MM.1S (cell line): ENCODE results near the gene IRF6.

Source experiments
- DNase-seq: peaks from one replicate; pipeline ENCODE4 v3.0.0-alpha.2; 2015
- H2AFZ ChIP-seq: fragments of 300-600 bp; sonication (generic); 2 replicates; pipeline ENCODE4 v1.6.0; 2016; ENCODE audit warnings: antibody characterized with exemption, low read length
- H3F3A ChIP-seq: fragments of 300-600 bp; sonication (generic); 2 replicates; pipeline ENCODE4 v1.6.1; 2016; ENCODE audit warnings: mild to moderate bottlenecking, antibody characterized with exemption, low read length, moderate library complexity, mixed read lengths; ENCODE audit not compliant: insufficient read depth
- H3K27ac ChIP-seq: fragments of 300-600 bp; sonication (generic); 2 replicates; pipeline ENCODE4 v1.5.1; 2016; ENCODE audit warnings: mild to moderate bottlenecking, low read length
- H3K27me3 ChIP-seq: fragments of 300-600 bp; sonication (generic); replicated peaks from 2 replicates; pipeline ENCODE4 v1.6.0; 2016; ENCODE audit warnings: low read length; ENCODE audit not compliant: insufficient read depth
- H3K36me3 ChIP-seq: fragments of 300-600 bp; sonication (generic); replicated peaks from 2 replicates; pipeline ENCODE4 v1.6.1; 2016; ENCODE audit warnings: mild to moderate bottlenecking, low read length, mixed read lengths; ENCODE audit not compliant: insufficient read depth
- H3K4me1 ChIP-seq: fragments of 300-600 bp; sonication (generic); 2 replicates; pipeline ENCODE4 v1.6.1; 2016; ENCODE audit warnings: low read length, mixed read lengths
- H3K4me2 ChIP-seq: fragments of 300-600 bp; sonication (generic); 2 replicates; pipeline ENCODE4 v1.6.0; 2016; ENCODE audit warnings: low read depth, low read length
- H3K4me3 ChIP-seq: fragments of 300-600 bp; sonication (generic); 2 replicates; pipeline ENCODE4 v1.5.1; 2016; ENCODE audit warnings: low read length, mixed read lengths
- H3K79me2 ChIP-seq: fragments of 300-600 bp; sonication (generic); 2 replicates; pipeline ENCODE4 v1.6.1; 2016; ENCODE audit warnings: mixed run types, low read length, mixed read lengths
- H3K9ac ChIP-seq: fragments of 300-600 bp; sonication (generic); 2 replicates; pipeline ENCODE4 v1.6.1; 2016; ENCODE audit warnings: low read length, mixed read lengths
- H3K9me2 ChIP-seq: fragments of 300-600 bp; sonication (generic); replicated peaks from 2 replicates; pipeline ENCODE4 v1.6.1; 2016; ENCODE audit warnings: mild to moderate bottlenecking, low read length, mixed read lengths; ENCODE audit not compliant: insufficient read depth
- H3K9me3 ChIP-seq: fragments of 300-600 bp; sonication (generic); replicated peaks from 2 replicates; pipeline ENCODE4 v1.6.1; 2016; ENCODE audit warnings: mild to moderate bottlenecking, low read length, mixed read lengths; ENCODE audit not compliant: insufficient read depth
- H4K20me1 ChIP-seq: fragments of 300-600 bp; sonication (generic); 2 replicates; pipeline ENCODE4 v1.6.1; 2016; ENCODE audit warnings: mild to moderate bottlenecking, low read length, moderate library complexity, mixed read lengths; ENCODE audit not compliant: insufficient read depth
- EZH2 ChIP-seq: fragments of 300-600 bp; sonication (generic); optimal IDR thresholded peaks from 2 replicates; pipeline ENCODE3; 2017; ENCODE audit warnings: low read depth, mild to moderate bottlenecking, antibody characterized with exemption, low read length, mixed read lengths
- EZH2phosphoT487 ChIP-seq: fragments of 300-600 bp; sonication (generic); IDR thresholded peaks from 2 replicates; pipeline ENCODE4 v1.6.1; 2018; ENCODE audit warnings: antibody characterized with exemption, low read length
- TF ChIP-seq, protein P1 (sequence below): fragments of 300-600 bp; sonication (generic); IDR thresholded peaks from 2 replicates; pipeline ENCODE4 v1.5.1; 2016; ENCODE audit warnings: antibody characterized with exemption, low read length, mixed read lengths

IRF6 gene

GRCh38 chr1:209849388-209849787 lies 43.4 kb upstream of the IRF6 start:
- H3K9ac ChIP-seq: no peak overlapping the region
- TF ChIP-seq EZH2phosphoT487: no peak
- no peak for TF ChIP-seq EZH2
- H3K9me2 ChIP-seq: no peaks in the 10 kb centered on the region
- no peaks in the 10 kb centered on the region for H4K20me1 ChIP-seq
- peaks cover 15% of the 10 kb centered on the region; the same call in 1 of the 2 replicates for H3K36me3 ChIP-seq
- H3F3A ChIP-seq: no peaks in the 10 kb centered on the region
- H3K79me2 ChIP-seq: 0 out of 2 replicates have a peak, but pooled peaks cover 6% of the 10 kb centered on the region
- no peak overlapping the region for H3K27ac ChIP-seq
- no peaks in the 10 kb centered on the region for H3K9me3 ChIP-seq
- no peak for DNase-seq
- no peak overlapping the region for H2AFZ ChIP-seq
- H3K27me3 ChIP-seq: no peaks in the 10 kb centered on the region
- no peak overlapping the region for H3K4me3 ChIP-seq
- H3K4me2 ChIP-seq: no peak overlapping the region
- H3K4me1 ChIP-seq: no peaks in the 10 kb centered on the region

- Histone ChIP-seq H3K79me2 (0 out of 2 replicates have a peak, but pooled peaks cover 6% of the 10 kb centered on the region), H3K9me3 (no peaks in the 10 kb centered on the region), H3K4me3 (no peak overlapping the region), H3K9ac (no peak overlapping the region), H4K20me1 (no peaks in the 10 kb centered on the region), H3K36me3 (peaks cover 17% of the 10 kb centered on the region; the same call in 1 of the 2 replicates), H3K4me2 (no peak overlapping the region), H3K4me1 (no peaks in the 10 kb centered on the region), H3K27me3 (no peaks in the 10 kb centered on the region), H2AFZ (no peak overlapping the region), H3F3A (no peaks in the 10 kb centered on the region), H3K27ac (no peak overlapping the region), H3K9me2 (no peaks in the 10 kb centered on the region)
- TF ChIP-seq EZH2 (no peak), EZH2phosphoT487 (no peak)
- TF ChIP-seq, protein P1, sequence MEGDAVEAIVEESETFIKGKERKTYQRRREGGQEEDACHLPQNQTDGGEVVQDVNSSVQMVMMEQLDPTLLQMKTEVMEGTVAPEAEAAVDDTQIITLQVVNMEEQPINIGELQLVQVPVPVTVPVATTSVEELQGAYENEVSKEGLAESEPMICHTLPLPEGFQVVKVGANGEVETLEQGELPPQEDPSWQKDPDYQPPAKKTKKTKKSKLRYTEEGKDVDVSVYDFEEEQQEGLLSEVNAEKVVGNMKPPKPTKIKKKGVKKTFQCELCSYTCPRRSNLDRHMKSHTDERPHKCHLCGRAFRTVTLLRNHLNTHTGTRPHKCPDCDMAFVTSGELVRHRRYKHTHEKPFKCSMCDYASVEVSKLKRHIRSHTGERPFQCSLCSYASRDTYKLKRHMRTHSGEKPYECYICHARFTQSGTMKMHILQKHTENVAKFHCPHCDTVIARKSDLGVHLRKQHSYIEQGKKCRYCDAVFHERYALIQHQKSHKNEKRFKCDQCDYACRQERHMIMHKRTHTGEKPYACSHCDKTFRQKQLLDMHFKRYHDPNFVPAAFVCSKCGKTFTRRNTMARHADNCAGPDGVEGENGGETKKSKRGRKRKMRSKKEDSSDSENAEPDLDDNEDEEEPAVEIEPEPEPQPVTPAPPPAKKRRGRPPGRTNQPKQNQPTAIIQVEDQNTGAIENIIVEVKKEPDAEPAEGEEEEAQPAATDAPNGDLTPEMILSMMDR: no peak
- no peak for DNase-seq
Measured at GRCh38 chr1:209845408-209845725, 39.4 kb upstream of the IRF6 start.

GRCh38 chr1:209844695-209845407 lies 38.9 kb upstream of the IRF6 start:
- no peak overlapping the region for H3K9ac ChIP-seq
- TF ChIP-seq, protein P1: no peak
- no peak for TF ChIP-seq EZH2
- no peak for TF ChIP-seq EZH2phosphoT487

GRCh38 chr1:209840611-209841010 lies 34.7 kb upstream of the IRF6 start:
- no peaks in the 10 kb centered on the region for H3K79me2 ChIP-seq
- H3F3A ChIP-seq: no peaks in the 10 kb centered on the region
- H3K9me2 ChIP-seq: no peaks in the 10 kb centered on the region
- no peak overlapping the region for H3K9ac ChIP-seq
- peaks cover 45% of the 10 kb centered on the region for H3K36me3 ChIP-seq
- TF ChIP-seq EZH2 (no peak), EZH2phosphoT487 (no peak)
- TF ChIP-seq, protein P1: no peak
- DNase-seq: no peak
- H3K4me2 ChIP-seq: no peak overlapping the region
- H3K27ac ChIP-seq: no peak overlapping the region
- H3K27me3 ChIP-seq: no peaks in the 10 kb centered on the region
- H3K9me3 ChIP-seq: no peaks in the 10 kb centered on the region
- no peak overlapping the region for H2AFZ ChIP-seq
- no peaks in the 10 kb centered on the region for H4K20me1 ChIP-seq
- H3K4me1 ChIP-seq: no peaks in the 10 kb centered on the region
- no peak overlapping the region for H3K4me3 ChIP-seq

More at GRCh38 chr1:209844695-209845407, 38.9 kb upstream of the IRF6 start:
- 0 out of 2 replicates have a peak, but pooled peaks cover 6% of the 10 kb centered on the region for H3K79me2 ChIP-seq
- H2AFZ ChIP-seq: no peak overlapping the region
- H4K20me1 ChIP-seq: no peaks in the 10 kb centered on the region
- no peak for DNase-seq
- peaks cover 20% of the 10 kb centered on the region; the same call in 1 of the 2 replicates for H3K36me3 ChIP-seq
- no peaks in the 10 kb centered on the region for H3K4me1 ChIP-seq
- no peak overlapping the region for H3K27ac ChIP-seq
- H3K9me3 ChIP-seq: no peaks in the 10 kb centered on the region
- no peaks in the 10 kb centered on the region for H3F3A ChIP-seq
- no peaks in the 10 kb centered on the region for H3K9me2 ChIP-seq
- H3K27me3 ChIP-seq: no peaks in the 10 kb centered on the region
- H3K4me3 ChIP-seq: no peak overlapping the region
- H3K4me2 ChIP-seq: no peak overlapping the region
